ENCODE measurements around the gene MADCAM1.
"Not testable (repeated sequence)": the region's sequence is repeated elsewhere in the genome, so short reads cannot be mapped to it uniquely, and the experiment has no call there.

The MADCAM1 gene

DNA sequence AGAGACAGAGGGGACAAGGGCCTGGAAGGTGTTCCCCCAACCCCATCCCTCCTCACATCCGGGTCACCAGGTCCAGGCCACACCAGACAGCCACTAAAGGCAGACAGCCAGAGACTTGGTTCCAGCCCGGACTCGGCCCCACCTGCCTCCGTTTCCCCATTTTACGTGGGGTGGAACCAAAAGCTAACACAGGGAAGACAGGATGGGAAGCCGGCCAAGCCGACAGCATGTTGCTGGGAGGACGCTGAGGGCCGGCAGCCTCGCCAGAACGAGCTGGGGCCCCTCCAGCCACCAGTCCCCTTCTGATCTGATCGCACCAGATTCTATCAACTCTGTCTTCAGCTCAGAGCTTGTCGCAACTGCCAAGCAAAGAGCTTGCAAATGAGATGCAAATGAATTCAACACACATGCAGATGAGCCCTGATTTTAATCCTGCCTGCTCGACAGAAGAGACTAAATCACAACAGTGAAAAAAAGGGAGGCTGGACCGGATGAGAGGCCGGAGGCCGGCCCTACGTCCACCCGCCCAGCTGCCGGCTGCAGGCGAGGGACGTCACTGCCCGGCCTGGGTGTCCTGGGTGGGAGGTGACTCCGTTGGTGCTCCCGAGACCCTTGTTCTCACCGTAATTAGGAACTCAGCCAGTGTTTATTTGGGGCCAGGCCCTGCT, 17.9 kb upstream of the MADCAM1 start:
- Mint-ChIP-seq H3K36me3 (ENCODE audit: low read depth) (peaks cover 10% of the 10 kb centered on the region), H3K27me3 (ENCODE audit: low read depth) (peaks cover 16% of the 10 kb centered on the region), H3K27ac (no peak overlapping the region), H3K9me3 (peaks cover 22% of the 10 kb centered on the region), H3K4me1 (ENCODE audit: low read depth) (peaks cover 11% of the 10 kb centered on the region), H3K4me3 (no peak overlapping the region)

DNA sequence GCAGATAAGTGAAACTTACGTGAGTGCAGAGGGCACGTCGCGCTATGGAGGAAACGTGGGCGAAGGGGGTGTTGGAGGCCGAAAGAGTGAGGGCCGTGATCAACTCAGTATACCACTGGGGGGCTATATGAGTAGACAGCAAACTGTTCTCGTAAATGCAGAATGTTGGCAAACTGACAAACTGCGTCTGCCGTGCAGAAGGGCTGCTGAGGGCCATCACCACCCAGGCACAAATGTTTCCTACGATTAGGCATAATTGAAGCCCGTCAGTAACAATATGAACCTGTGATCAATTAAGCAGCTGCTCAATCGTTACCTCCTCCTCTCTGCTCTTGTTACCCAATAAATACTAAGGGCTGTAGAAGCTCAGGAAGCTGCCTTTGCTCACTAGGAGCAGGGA, 17.3 kb upstream of the MADCAM1 start:
- Mint-ChIP-seq H3K9me3 (peaks cover 22% of the 10 kb centered on the region), H3K27me3 (ENCODE audit: low read depth) (peaks cover 16% of the 10 kb centered on the region), H3K36me3 (ENCODE audit: low read depth) (peaks cover 10% of the 10 kb centered on the region), H3K4me3 (no peak overlapping the region), H3K27ac (no peak overlapping the region), H3K4me1 (ENCODE audit: low read depth) (peaks cover 11% of the 10 kb centered on the region)

DNA sequence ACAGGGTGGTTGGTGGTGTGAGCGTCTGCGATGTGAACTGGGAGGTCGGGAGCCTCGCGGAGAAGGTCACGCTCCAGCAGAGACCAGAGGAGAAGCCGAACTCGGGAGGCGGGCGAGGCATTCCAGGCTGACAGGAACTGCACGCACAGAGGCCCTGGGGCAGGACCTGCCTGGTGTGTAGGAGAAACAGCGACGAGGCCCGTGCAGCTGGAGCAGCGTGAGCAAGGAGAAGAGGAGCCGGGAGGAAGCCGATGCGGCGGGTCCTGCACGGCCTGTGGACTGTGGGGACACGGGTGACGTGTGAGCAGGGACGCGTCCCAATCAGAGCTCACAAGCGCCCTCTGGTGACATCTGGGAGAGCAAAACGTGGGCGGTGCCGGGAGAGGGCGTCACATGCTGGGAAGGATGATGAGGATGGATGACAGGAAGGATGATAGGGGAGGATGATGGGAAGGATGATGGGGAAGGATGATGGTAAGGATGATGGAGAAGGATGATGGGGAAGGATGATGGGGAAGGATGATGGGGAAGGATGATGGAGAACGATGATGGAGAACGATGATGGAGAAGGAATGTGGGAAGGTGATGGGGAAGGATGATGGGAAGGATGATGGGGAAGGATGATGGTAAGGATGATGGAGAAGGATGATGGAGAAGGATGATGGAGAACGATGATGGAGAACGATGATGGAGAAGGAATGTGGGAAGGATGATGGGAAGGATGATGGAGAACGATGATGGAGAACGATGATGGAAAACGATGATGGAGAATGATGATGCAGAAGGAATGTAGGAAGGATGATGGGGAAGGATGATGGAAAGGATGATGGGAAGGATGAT, 16.1 kb upstream of the MADCAM1 start:
- H3K9me3 Mint-ChIP-seq = peaks cover 22% of the 10 kb centered on the region
- H3K36me3 Mint-ChIP-seq (ENCODE audit: low read depth) = peaks cover 10% of the 10 kb centered on the region
- peak overlapping the region; percentile 56 for H3K4me3 Mint-ChIP-seq
- H3K4me1 Mint-ChIP-seq (ENCODE audit: low read depth) = peaks cover 11% of the 10 kb centered on the region
- peaks cover 16% of the 10 kb centered on the region for H3K27me3 Mint-ChIP-seq (ENCODE audit: low read depth)
- peak overlapping the region; percentile 84 for H3K27ac Mint-ChIP-seq

- Mint-ChIP-seq H3K9me3 (peaks cover 22% of the 10 kb centered on the region), H3K4me1 (ENCODE audit: low read depth) (peaks cover 11% of the 10 kb centered on the region), H3K27me3 (ENCODE audit: low read depth) (peaks cover 16% of the 10 kb centered on the region), H3K27ac (peak overlapping the region; percentile 84)
- H3K4me3 Mint-ChIP-seq; H3K36me3 Mint-ChIP-seq (ENCODE audit: low read depth): not testable (repeated sequence)
Measured at GRCh38 chr19:481100-481499, 15.2 kb upstream of the MADCAM1 start.

- H3K9me3 Mint-ChIP-seq = peaks cover 22% of the 10 kb centered on the region
- H3K4me1 Mint-ChIP-seq (ENCODE audit: low read depth) = peaks cover 11% of the 10 kb centered on the region
- H3K27me3 Mint-ChIP-seq (ENCODE audit: low read depth) = peaks cover 19% of the 10 kb centered on the region
- H3K4me3 Mint-ChIP-seq = no peak overlapping the region
- H3K27ac Mint-ChIP-seq = no peak overlapping the region
- H3K36me3 Mint-ChIP-seq (ENCODE audit: low read depth) = peaks cover 10% of the 10 kb centered on the region
Measured at GRCh38 chr19:482186-483041, 13.9 kb upstream of the MADCAM1 start.

GRCh38 chr19:483332-484072, 12.8 kb upstream of the MADCAM1 start:
- H3K27ac Mint-ChIP-seq = no peak overlapping the region
- peaks cover 19% of the 10 kb centered on the region for H3K27me3 Mint-ChIP-seq (ENCODE audit: low read depth)
- H3K4me1 Mint-ChIP-seq (ENCODE audit: low read depth) = peaks cover 14% of the 10 kb centered on the region
- no peak overlapping the region for H3K4me3 Mint-ChIP-seq
- H3K9me3 Mint-ChIP-seq = peaks cover 22% of the 10 kb centered on the region
- H3K36me3 Mint-ChIP-seq (ENCODE audit: low read depth) = peaks cover 10% of the 10 kb centered on the region

DNA sequence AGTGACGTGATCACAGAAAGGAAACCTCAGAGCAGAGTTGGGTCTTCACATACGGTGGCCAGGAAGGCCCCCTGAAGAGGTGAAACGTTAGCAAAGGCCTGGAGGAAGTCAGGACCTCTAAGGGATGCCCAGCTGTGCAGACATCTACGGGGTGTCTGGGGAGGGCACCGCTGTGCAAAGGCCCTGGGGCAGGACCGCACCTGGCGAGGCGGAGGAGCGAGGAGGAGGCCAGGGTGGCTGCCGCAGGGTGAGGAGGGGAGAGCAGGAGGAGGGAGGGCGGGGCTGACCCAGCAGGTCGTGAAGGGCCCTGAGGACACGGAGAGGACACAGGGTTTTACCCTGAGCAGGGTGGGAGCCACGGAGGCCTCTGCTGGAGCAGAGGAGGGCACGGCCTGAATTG, 11.8 kb upstream of the MADCAM1 start:
- Mint-ChIP-seq H3K27ac (no peak overlapping the region), H3K27me3 (ENCODE audit: low read depth) (peaks cover 19% of the 10 kb centered on the region), H3K9me3 (peaks cover 22% of the 10 kb centered on the region), H3K4me1 (ENCODE audit: low read depth) (peaks cover 14% of the 10 kb centered on the region), H3K36me3 (ENCODE audit: low read depth) (peaks cover 10% of the 10 kb centered on the region), H3K4me3 (no peak overlapping the region)

- Mint-ChIP-seq H3K9me3 (peaks cover 18% of the 10 kb centered on the region), H3K36me3 (ENCODE audit: low read depth) (peaks cover 8% of the 10 kb centered on the region), H3K27me3 (ENCODE audit: low read depth) (peaks cover 16% of the 10 kb centered on the region), H3K4me3 (no peak overlapping the region), H3K27ac (no peak overlapping the region), H3K4me1 (ENCODE audit: low read depth) (peaks cover 11% of the 10 kb centered on the region)
Measured at GRCh38 chr19:485077-485476, 11.2 kb upstream of the MADCAM1 start.

GRCh38 chr19:485583-486236, 10.6 kb upstream of the MADCAM1 start:
- H3K27ac Mint-ChIP-seq = no peak overlapping the region
- peaks cover 6% of the 10 kb centered on the region for H3K4me1 Mint-ChIP-seq (ENCODE audit: low read depth)
- H3K9me3 Mint-ChIP-seq = peaks cover 11% of the 10 kb centered on the region
- no peak overlapping the region for H3K4me3 Mint-ChIP-seq
- peaks cover 9% of the 10 kb centered on the region for H3K27me3 Mint-ChIP-seq (ENCODE audit: low read depth)
- H3K36me3 Mint-ChIP-seq (ENCODE audit: low read depth) = peaks cover 5% of the 10 kb centered on the region

DNA sequence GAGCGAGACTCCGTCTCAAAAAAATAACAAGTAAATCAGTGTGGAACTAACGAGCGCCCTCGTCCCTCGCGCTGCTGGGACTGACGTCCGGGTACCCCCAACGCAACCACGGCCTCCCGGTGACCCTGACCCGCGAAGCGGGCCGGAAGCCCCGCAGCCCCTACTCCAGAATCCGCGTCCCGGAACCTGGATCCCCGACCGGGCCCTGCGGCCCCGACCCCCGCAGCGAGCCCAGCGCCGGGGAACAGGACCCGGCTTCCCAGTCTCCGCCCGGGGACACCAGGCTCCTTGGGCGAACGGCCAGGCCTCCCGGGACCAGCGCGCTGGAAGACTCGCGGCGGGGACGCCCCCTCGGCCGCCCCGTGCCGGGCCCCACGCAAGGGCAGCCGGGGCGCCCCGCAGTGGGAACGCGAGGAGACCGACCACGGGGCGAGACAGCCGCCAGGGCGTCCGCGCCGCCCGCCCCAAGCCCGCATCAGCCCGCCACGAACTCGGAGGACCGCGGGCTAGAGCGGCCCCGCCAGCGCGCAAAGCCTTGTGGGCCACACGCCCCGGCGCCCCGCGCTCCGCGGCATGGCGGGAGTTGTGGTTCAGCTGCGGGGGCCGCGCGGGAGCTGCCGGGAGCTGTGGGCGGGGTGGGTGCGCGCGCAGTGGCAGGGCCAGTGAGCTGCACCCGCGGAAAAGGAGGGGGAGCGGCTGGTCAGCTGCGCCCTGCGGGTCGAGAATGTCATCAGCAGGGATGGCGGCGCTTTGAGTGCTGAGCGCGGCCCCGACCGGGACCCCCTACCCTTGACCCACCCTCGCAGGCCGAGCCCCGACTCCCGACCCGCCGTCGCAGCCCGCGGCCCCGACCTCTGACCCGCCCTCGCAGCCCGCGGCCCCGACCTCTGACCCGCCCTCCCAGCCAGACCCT, 7.5 kb upstream of the MADCAM1 start:
- Mint-ChIP-seq H3K27me3 (ENCODE audit: low read depth) (peaks cover 6% of the 10 kb centered on the region), H3K9me3 (peaks cover 4% of the 10 kb centered on the region), H3K4me3 (peak overlapping the region; percentile 87), H3K4me1 (ENCODE audit: low read depth) (peaks cover 8% of the 10 kb centered on the region), H3K36me3 (ENCODE audit: low read depth) (peaks cover 3% of the 10 kb centered on the region), H3K27ac (peak overlapping the region; percentile 88)

DNA sequence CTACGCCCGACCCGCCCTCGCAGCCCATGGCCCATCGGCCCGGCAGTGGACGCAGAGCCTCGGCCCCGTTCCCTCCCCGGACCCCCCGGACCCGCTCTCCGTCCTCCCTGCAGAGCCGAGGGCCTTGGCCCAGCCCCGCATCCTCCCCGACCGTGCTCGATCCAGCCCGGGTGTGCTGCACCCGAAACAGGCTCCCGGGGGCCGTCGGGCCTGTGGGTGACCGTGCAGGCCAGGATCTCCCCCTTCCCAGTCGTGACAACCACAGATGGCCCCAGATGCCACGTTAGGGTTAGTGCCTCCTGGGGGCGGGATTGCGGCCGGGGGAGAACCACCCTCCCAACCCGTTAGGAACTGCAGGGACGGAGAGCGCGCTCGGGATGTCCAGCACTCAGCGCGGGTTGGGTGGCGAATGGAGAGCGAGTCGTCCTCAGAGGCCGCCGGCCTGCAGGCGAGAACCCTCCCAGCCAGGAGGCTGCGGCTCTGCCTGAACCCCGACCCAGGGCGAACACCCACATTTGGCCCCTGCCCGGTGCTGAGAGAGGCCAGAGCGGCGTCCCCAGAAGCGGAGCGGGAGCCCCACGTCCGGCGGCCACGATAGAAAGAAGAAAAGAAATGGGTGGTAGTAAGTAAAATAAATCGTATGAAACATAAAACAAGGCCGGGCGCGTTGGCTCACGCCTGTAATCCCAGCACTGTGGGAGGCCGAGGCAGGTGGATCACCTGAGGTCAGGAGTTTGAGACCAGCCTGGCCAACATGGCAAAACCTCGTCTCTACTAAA, 6.7 kb upstream of the MADCAM1 start:
- peaks cover 4% of the 10 kb centered on the region for H3K9me3 Mint-ChIP-seq
- peaks cover 9% of the 10 kb centered on the region for H3K4me1 Mint-ChIP-seq (ENCODE audit: low read depth)
- peak overlapping the region; percentile 59 for H3K27ac Mint-ChIP-seq
- peaks cover 8% of the 10 kb centered on the region for H3K27me3 Mint-ChIP-seq (ENCODE audit: low read depth)
- H3K36me3 Mint-ChIP-seq (ENCODE audit: low read depth) = peaks cover 3% of the 10 kb centered on the region
- H3K4me3 Mint-ChIP-seq = peak overlapping the region; percentile 72

- peaks cover 14% of the 10 kb centered on the region for H3K27me3 Mint-ChIP-seq (ENCODE audit: low read depth)
- H3K9me3 Mint-ChIP-seq = peaks cover 4% of the 10 kb centered on the region
- H3K4me3 Mint-ChIP-seq = no peak overlapping the region
- H3K4me1 Mint-ChIP-seq (ENCODE audit: low read depth) = peaks cover 9% of the 10 kb centered on the region
- H3K36me3 Mint-ChIP-seq (ENCODE audit: low read depth) = peaks cover 3% of the 10 kb centered on the region
- no peak overlapping the region for H3K27ac Mint-ChIP-seq
Measured at GRCh38 chr19:491146-491741, 5.0 kb upstream of the MADCAM1 start.
